ENCODE data around the gene SPEF1.
A peak's percentile ranks its signal among the peaks of the same experiment; 100 is the strongest.

Gene SPEF1

DNA sequence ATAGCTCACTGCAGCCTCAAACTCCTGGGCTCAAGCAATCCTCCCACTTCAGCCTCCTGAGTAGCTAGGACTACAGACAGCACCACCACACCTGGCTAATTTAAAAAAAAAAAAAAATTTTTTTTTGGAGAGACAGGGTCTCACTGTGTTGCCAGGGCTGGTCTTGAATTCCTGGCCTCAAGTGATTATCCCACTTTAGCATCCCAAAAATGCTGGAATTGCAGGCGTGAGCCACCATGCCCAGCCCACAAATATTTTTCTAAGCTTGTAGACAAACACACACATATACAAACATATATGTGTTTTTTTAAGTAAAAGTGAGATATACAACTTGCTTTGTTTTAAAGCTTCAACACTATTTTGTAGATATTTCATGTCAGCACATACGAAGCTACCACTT, 38.0 kb downstream of the SPEF1 start:
- TF ChIP-seq, protein P1, sequence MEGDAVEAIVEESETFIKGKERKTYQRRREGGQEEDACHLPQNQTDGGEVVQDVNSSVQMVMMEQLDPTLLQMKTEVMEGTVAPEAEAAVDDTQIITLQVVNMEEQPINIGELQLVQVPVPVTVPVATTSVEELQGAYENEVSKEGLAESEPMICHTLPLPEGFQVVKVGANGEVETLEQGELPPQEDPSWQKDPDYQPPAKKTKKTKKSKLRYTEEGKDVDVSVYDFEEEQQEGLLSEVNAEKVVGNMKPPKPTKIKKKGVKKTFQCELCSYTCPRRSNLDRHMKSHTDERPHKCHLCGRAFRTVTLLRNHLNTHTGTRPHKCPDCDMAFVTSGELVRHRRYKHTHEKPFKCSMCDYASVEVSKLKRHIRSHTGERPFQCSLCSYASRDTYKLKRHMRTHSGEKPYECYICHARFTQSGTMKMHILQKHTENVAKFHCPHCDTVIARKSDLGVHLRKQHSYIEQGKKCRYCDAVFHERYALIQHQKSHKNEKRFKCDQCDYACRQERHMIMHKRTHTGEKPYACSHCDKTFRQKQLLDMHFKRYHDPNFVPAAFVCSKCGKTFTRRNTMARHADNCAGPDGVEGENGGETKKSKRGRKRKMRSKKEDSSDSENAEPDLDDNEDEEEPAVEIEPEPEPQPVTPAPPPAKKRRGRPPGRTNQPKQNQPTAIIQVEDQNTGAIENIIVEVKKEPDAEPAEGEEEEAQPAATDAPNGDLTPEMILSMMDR (conservative IDR thresholded peaks at IDR 0.05): no peak
- TF ChIP-seq ZFX (IDR thresholded peaks at IDR 0.05): no peak
- no peak overlapping the region for H3K27ac ChIP-seq

- TF ChIP-seq, protein P1 (conservative IDR thresholded peaks at IDR 0.05): no peak
- no peak for TF ChIP-seq ZFX (IDR thresholded peaks at IDR 0.05)
- no peak overlapping the region for H3K27ac ChIP-seq
These were observed 39.3 kb downstream of the SPEF1 start for GRCh38 chr20:3741836-3742458.

GRCh38 chr20:3740615-3741301, 40.5 kb downstream of the SPEF1 start:
- TF ChIP-seq, protein P1 (conservative IDR thresholded peaks at IDR 0.05): no peak
- no peak for TF ChIP-seq ZFX (IDR thresholded peaks at IDR 0.05)

GRCh38 chr20:3739926-3740451, 41.3 kb downstream of the SPEF1 start:
- TF ChIP-seq ZFX (IDR thresholded peaks at IDR 0.05): no peak
- TF ChIP-seq, protein P1 (conservative IDR thresholded peaks at IDR 0.05): no peak
- H3K27ac ChIP-seq: peak overlapping the region; percentile 51

More at GRCh38 chr20:3740615-3741301, 40.5 kb downstream of the SPEF1 start:
- H3K27ac ChIP-seq: no peak overlapping the region

- TF ChIP-seq, protein P1 (conservative IDR thresholded peaks at IDR 0.05): no peak
- no peak for TF ChIP-seq ZFX (IDR thresholded peaks at IDR 0.05)
These were observed 42.0 kb downstream of the SPEF1 start for GRCh38 chr20:3739054-3739925.

DNA sequence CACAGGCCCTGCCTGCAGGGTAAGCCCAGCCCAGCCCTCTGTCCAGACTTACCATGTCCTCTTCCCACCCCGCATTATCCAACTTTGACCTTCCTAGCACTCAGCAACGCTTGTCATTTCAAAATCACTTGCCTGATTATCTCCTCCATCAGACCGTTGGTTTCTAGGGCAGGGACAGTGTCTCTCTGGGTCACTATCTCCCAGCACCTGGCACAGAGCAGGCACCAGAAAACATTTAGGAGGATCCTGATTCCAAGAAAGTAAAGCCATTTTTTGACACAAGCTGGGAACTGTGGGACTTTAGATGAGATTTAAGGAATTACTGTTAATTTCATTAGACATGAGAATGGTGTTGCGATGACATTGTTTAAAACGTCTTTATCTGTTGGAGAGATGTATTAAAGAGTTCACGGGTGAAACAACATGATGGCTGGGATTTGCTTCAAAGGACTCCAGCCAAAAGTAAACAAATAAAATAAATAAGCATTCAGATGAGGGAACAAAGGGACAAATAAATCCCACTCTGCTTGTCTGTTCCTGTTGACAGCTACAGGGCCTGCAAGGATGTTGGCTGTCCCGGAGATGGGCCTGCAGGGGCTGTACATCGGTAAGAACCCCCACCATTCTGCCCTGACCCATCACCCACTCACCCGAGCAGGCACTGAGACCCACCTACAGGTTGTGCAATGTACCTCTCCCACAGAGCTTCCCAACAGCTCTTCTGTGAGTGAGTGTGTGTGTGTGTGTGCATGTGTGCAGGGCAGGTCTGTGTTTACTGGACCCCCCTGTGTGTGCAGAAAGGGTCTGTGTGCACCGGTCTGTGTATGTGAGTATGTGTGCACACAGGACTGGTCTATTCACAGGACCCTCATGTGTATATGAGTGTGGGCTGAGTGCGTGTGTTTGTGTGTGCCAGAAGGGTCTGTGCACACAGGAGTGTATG, 42.9 kb downstream of the SPEF1 start:
- TF ChIP-seq, protein P1 (conservative IDR thresholded peaks at IDR 0.05): no peak
- TF ChIP-seq ZFX (IDR thresholded peaks at IDR 0.05): no peak
- peak overlapping the region; percentile 51 for H3K27ac ChIP-seq

More at GRCh38 chr20:3739054-3739925, 42.0 kb downstream of the SPEF1 start:
- H3K27ac ChIP-seq: peak overlapping the region; percentile 51
